Sigmoid colon (tissue), 4 donors: ENCODE measurements around the gene PLA2G6.

ENCODE experiments used
- EP300 ChIP-seq, 4 donors: sonication (generic); formaldehyde crosslinking; IDR thresholded peaks; one replicate each; pipeline ENCODE4 v1.6.1; 2017; ENCODE audit warnings: antibody characterized with exemption in 4 of 4
- POLR2A ChIP-seq, 2 donors: fragments of 450-650 bp; IDR thresholded peaks; one replicate each; pipeline ENCODE4 v1.6.1; 2016; ENCODE audit warnings: antibody characterized with exemption in 2 of 2, mild to moderate bottlenecking in 2 of 2, moderate library complexity in 2 of 2
- POLR2AphosphoS5 ChIP-seq, 4 donors: sonication (generic); formaldehyde crosslinking; IDR thresholded peaks; one replicate each; pipeline ENCODE4 v1.6.1; 2017; ENCODE audit warnings: antibody characterized with exemption in 4 of 4
- TF ChIP-seq, protein P1 (sequence below), 4 experiments: fragments of 450-650 bp in 3 of 4; fragments of 200-600 bp in 1 of 4; IDR thresholded peaks; one replicate each; pipeline ENCODE4 v1.5.1; 2016 to 2019; ENCODE audit warnings: antibody characterized with exemption in 4 of 4, mild to moderate bottlenecking in 3 of 4, moderate library complexity in 2 of 4

DNA sequence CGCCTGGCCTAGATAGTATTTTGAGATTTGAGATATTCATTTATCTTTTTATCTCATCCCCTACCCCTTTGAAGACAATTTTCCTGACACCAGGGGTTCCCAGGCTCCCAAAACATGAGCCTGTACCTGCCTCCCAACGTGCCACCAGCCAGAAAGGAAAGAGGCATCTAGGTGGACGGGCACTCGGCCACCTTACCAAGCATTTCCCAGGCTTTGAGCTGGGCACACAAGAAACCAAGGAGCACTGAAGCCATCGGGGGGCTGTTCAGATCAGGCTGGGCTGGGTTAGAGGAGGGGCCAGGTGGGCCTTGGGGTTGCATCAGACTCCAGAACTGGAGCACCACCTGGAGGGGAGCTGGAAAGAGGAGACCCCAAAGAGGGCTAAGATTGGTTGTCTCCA is 42.7 kb downstream of the PLA2G6 start:
- TF ChIP-seq POLR2A (IDR thresholded peaks at IDR 0.05) (no peak), EP300 (IDR thresholded peaks at IDR 0.05) (no peak), POLR2AphosphoS5 (IDR thresholded peaks at IDR 0.05) (no peak)
- TF ChIP-seq, protein P1, sequence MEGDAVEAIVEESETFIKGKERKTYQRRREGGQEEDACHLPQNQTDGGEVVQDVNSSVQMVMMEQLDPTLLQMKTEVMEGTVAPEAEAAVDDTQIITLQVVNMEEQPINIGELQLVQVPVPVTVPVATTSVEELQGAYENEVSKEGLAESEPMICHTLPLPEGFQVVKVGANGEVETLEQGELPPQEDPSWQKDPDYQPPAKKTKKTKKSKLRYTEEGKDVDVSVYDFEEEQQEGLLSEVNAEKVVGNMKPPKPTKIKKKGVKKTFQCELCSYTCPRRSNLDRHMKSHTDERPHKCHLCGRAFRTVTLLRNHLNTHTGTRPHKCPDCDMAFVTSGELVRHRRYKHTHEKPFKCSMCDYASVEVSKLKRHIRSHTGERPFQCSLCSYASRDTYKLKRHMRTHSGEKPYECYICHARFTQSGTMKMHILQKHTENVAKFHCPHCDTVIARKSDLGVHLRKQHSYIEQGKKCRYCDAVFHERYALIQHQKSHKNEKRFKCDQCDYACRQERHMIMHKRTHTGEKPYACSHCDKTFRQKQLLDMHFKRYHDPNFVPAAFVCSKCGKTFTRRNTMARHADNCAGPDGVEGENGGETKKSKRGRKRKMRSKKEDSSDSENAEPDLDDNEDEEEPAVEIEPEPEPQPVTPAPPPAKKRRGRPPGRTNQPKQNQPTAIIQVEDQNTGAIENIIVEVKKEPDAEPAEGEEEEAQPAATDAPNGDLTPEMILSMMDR (IDR thresholded peaks at IDR 0.05) = no peak
